Measurements from ENCODE around the gene MBNL1.

Gene MBNL1

GRCh38 chr3:152309031-152309430 is 40.3 kb downstream of the MBNL1 start:
- intact Hi-C loops (cut with DNase I; ENCODE audit: low total_unique reads): no loop called here
- no peak for TF ChIP-seq CTCF (IDR thresholded peaks at IDR 0.05)
- no peaks in the 10 kb centered on the region for H3K9me3 ChIP-seq
- DNase-seq: no peak
- no peak overlapping the region for H3K4me3 ChIP-seq
- no peaks in the 10 kb centered on the region for H3K36me3 ChIP-seq
- H3K27ac ChIP-seq: peak overlapping the region; percentile 87 to 88
- no peaks in the 10 kb centered on the region for H3K27me3 ChIP-seq
- H3K4me1 ChIP-seq: peaks cover 0 to 98% (median 45%) of the 10 kb centered on the region in 4 donors

GRCh38 chr3:152309535-152310307 is 41.0 kb downstream of the MBNL1 start:
- Histone ChIP-seq H3K36me3 (no peaks in the 10 kb centered on the region), H3K27ac (peak overlapping the region; percentile 87 to 88), H3K4me1 (peaks cover 0 to 98% (median 48%) of the 10 kb centered on the region in 4 donors), H3K4me3 (peak overlapping the region in 1 of 2 donors; percentile 3), H3K27me3 (no peaks in the 10 kb centered on the region), H3K9me3 (no peaks in the 10 kb centered on the region)
- no peak for DNase-seq
- intact Hi-C loops (cut with DNase I; ENCODE audit: low total_unique reads): no loop called here
- no peak for TF ChIP-seq CTCF (IDR thresholded peaks at IDR 0.05)

- DNase-seq: no peak
- Histone ChIP-seq H3K4me1 (peaks cover 0 to 98% (median 51%) of the 10 kb centered on the region in 4 donors), H3K9me3 (no peaks in the 10 kb centered on the region), H3K4me3 (no peak overlapping the region), H3K36me3 (no peaks in the 10 kb centered on the region), H3K27ac (peak overlapping the region; percentile 71 to 75), H3K27me3 (no peaks in the 10 kb centered on the region)
- intact Hi-C loops (cut with DNase I; ENCODE audit: low total_unique reads): no loop called here
- no peak for TF ChIP-seq CTCF (IDR thresholded peaks at IDR 0.05)
Observed at GRCh38 chr3:152313430-152313829, 44.7 kb downstream of the MBNL1 start.

- no peak for DNase-seq
- H3K27me3 ChIP-seq: no peaks in the 10 kb centered on the region
- TF ChIP-seq CTCF (IDR thresholded peaks at IDR 0.05): no peak
- intact Hi-C loops (cut with DNase I; ENCODE audit: low total_unique reads): no loop called here
- H3K4me1 ChIP-seq: peaks cover 0 to 98% (median 53%) of the 10 kb centered on the region in 4 donors
- no peaks in the 10 kb centered on the region for H3K9me3 ChIP-seq
- peak overlapping the region; percentile 71 to 75 for H3K27ac ChIP-seq
- no peaks in the 10 kb centered on the region for H3K36me3 ChIP-seq
- no peak overlapping the region for H3K4me3 ChIP-seq
Observed at GRCh38 chr3:152313914-152314313, 45.2 kb downstream of the MBNL1 start.

- Histone ChIP-seq H3K27me3 (no peaks in the 10 kb centered on the region), H3K4me3 (no peak overlapping the region), H3K27ac (peak overlapping the region; percentile 71 to 75), H3K4me1 (peaks cover 0 to 98% (median 55%) of the 10 kb centered on the region in 4 donors), H3K9me3 (no peaks in the 10 kb centered on the region), H3K36me3 (no peaks in the 10 kb centered on the region)
- TF ChIP-seq CTCF (IDR thresholded peaks at IDR 0.05): no peak
- no peak for DNase-seq
- intact Hi-C loops (cut with DNase I; ENCODE audit: low total_unique reads): no loop called here
Observed at GRCh38 chr3:152314677-152315353, 46.1 kb downstream of the MBNL1 start.
